Spleen (tissue), 11 donors: ENCODE measurements around the gene ABCB1. TPM values are rescaled to one million over a fixed set of nuclear protein-coding genes. Genes with fewer than 3 reads are reported as not detected.
A peak's percentile ranks its signal among the peaks of the same experiment; 100 is the strongest.

ENCODE experiments used
- DNase-seq: peaks from one replicate; pipeline ENCODE4 v3.0.0-alpha.2; 2020
- H3K27ac ChIP-seq, 8 donors: fragments of 200-600 bp; sonication (generic) in 7 of 8; 1 replicate in 4 of 8; 2 replicates in 4 of 8; pipeline versions ENCODE4 v1.5.0 to v1.8.0; 2016 to 2021; ENCODE audit warnings: inconsistent platforms in 4 of 8, mild to moderate bottlenecking in 4 of 8, moderate library complexity in 1 of 8
- H3K27me3 ChIP-seq, 7 donors: fragments of 200-600 bp; sonication (generic) in 6 of 7; replicated peaks in 1 of 7; 1 replicate in 4 of 7; 2 replicates in 3 of 7; pipeline versions ENCODE4 v1.5.0 to v1.8.0; 2016 to 2021; ENCODE audit warnings: inconsistent platforms in 3 of 7, mild to moderate bottlenecking in 1 of 7
- H3K36me3 ChIP-seq, 6 donors: fragments of 200-600 bp; sonication (generic) in 5 of 6; 1 replicate in 4 of 6; 2 replicates in 2 of 6; pipeline versions ENCODE4 v1.5.0 to v1.8.0; 2016 to 2021; ENCODE audit warnings: inconsistent platforms in 2 of 6
- H3K4me1 ChIP-seq, 6 donors: fragments of 200-600 bp; sonication (generic) in 5 of 6; 1 replicate in 3 of 6; 2 replicates in 3 of 6; pipeline versions ENCODE4 v1.5.0 to v1.8.0; 2016 to 2021; ENCODE audit warnings: inconsistent platforms in 3 of 6
- H3K4me3 ChIP-seq, 8 donors: fragments of 200-600 bp; sonication (generic) in 7 of 8; 1 replicate in 4 of 8; 2 replicates in 4 of 8; pipeline versions ENCODE4 v1.5.0 to v1.8.0; 2016 to 2021; ENCODE audit warnings: inconsistent platforms in 4 of 8, mild to moderate bottlenecking in 4 of 8, moderate library complexity in 2 of 8
- H3K9me3 ChIP-seq, 8 donors: fragments of 200-600 bp; sonication (generic) in 7 of 8; 1 replicate in 4 of 8; 2 replicates in 4 of 8; pipeline versions ENCODE4 v1.5.0 to v1.8.0; 2016 to 2021; ENCODE audit warnings: inconsistent platforms in 4 of 8
- CTCF ChIP-seq, 11 experiments: fragments of 200-600 bp in 7 of 11; fragments of 450-650 bp in 4 of 11; sonication (generic) in 4 of 11; IDR thresholded peaks in 8 of 11; conservative IDR thresholded peaks in 3 of 11; 1 replicate in 7 of 11; 2 replicates in 4 of 11; pipeline versions ENCODE4 v1.4.0 to v1.8.0; 2016 to 2021; ENCODE audit warnings: antibody characterized with exemption in 11 of 11, inconsistent platforms in 4 of 11, mild to moderate bottlenecking in 1 of 11
- POLR2A ChIP-seq, 3 donors: fragments of 450-650 bp; IDR thresholded peaks; one replicate each; pipeline ENCODE4 v1.5.1; 2017; ENCODE audit warnings: antibody characterized with exemption in 3 of 3, mild to moderate bottlenecking in 1 of 3
- POLR2AphosphoS5 ChIP-seq, 3 donors: sonication (generic); formaldehyde crosslinking; IDR thresholded peaks; one replicate each; pipeline ENCODE4 v1.5.1; 2017; ENCODE audit warnings: antibody characterized with exemption in 3 of 3
- WGBS, 5 donors: extraction: QIAGEN DNeasy Blood & Tissue Kit in 3 of 5; methylation state at CpG; one replicate each; pipeline versions ENCODE4 v1.1.5 to v1.1.7; 2013 to 2018; 5-methylcytosine and 5-hydroxymethylcytosine counted together
- intact Hi-C: fragments of 100-400 bp; cut with DNase I; formaldehyde crosslinking; loops from one replicate; pipeline ENCODE4 v1.15.0; 2023; ENCODE audit warnings: low total_unique reads
- polyA plus RNA-seq, 3 donors: library from polyadenylated mRNA; stranded (reverse); fragments of 200-250 nt; gene quantifications; one replicate each; pipeline ENCODE4 v1.2.1, GENCODE V29; 2013
- total RNA-seq, 7 donors: library from RNA; depleted of rRNA in 3 of 7; stranded (reverse); fragments of >200 nt in 3 of 7; fragmentation: NEBNext Ultra II Directional in 4 of 7; extraction: Animal tissue kit (Norgen Biotek cat#: 25700) in 4 of 7; gene quantifications; one replicate each; pipeline versions ENCODE4 v1.1.0 to v1.2.1, GENCODE V29; 2016 to 2021
- donor health status: healthy with polysubstance abuse.
- donor health status: DM: no; HTN: no; CAD: no; lungs with moderate emphysema.
- donor health status: DM: no; HTN: no; CAD: no.
- donor health status: Bipolar disorder and iron deficiency.
- donor health status: healthy.
- donor health status: DM: no; HTN: no; CAD: no.
- donor health status: DM: yes; HTN: yes; CAD: no.

The ABCB1 gene
- total and polyA plus RNA-seq, 10 donors, result 3.0 to 25.6 (median 11.3) TPM

- Histone ChIP-seq H3K9me3 (no peaks in the 10 kb centered on the region), H3K27me3 (peaks cover 0 to 33% (median 11%) of the 10 kb centered on the region in 7 donors), H3K27ac (no peak overlapping the region), H3K4me3 (peak overlapping the region; percentile 49 to 83 (median 68)), H3K4me1 (peaks cover 5 to 20% (median 16%) of the 10 kb centered on the region in 6 donors), H3K36me3 (no peaks in the 10 kb centered on the region)
- peak; percentile 87 for DNase-seq
- no peak for TF ChIP-seq POLR2AphosphoS5 (IDR thresholded peaks at IDR 0.05)
- no peak for TF ChIP-seq POLR2A (IDR thresholded peaks at IDR 0.05)
- TF ChIP-seq CTCF (IDR thresholded peaks at IDR 0.05 in 8 of 11, conservative IDR thresholded peaks at IDR 0.05 in 3 of 11), result no peak
- intact Hi-C loops, result no loop called here
- 7 to 28% (median 10%) methylated on average over 13 to 39 of the region's 39 CpGs for WGBS, 5 donors
Measured at GRCh38 chr7:87628780-87629569, 28.3 kb upstream of the ABCB1 start.

GRCh38 chr7:87627634-87627994 is 26.9 kb upstream of the ABCB1 start:
- no peaks in the 10 kb centered on the region for H3K36me3 ChIP-seq
- H3K9me3 ChIP-seq, result no peaks in the 10 kb centered on the region
- intact Hi-C loops, result no loop called here
- peak; percentile 83 for DNase-seq
- H3K27ac ChIP-seq, result no peak overlapping the region
- 0 to 6% (median 3%) methylated on average over 17 to 30 of the region's 30 CpGs for WGBS, 5 donors
- TF ChIP-seq CTCF (IDR thresholded peaks at IDR 0.05 in 8 of 11, conservative IDR thresholded peaks at IDR 0.05 in 3 of 11) (no peak), POLR2AphosphoS5 (IDR thresholded peaks at IDR 0.05) (no peak), POLR2A (IDR thresholded peaks at IDR 0.05) (no peak)
- H3K27me3 ChIP-seq, result peaks cover 0 to 33% (median 11%) of the 10 kb centered on the region in 7 donors
- peak overlapping the region; percentile 49 to 83 (median 68) for H3K4me3 ChIP-seq
- peaks cover 5 to 20% (median 16%) of the 10 kb centered on the region in 6 donors for H3K4me1 ChIP-seq

- TF ChIP-seq POLR2A (IDR thresholded peaks at IDR 0.05) (no peak), CTCF (IDR thresholded peaks at IDR 0.05 in 8 of 11, conservative IDR thresholded peaks at IDR 0.05 in 3 of 11) (no peak), POLR2AphosphoS5 (IDR thresholded peaks at IDR 0.05) (no peak)
- intact Hi-C loops, result no loop called here
- no peaks in the 10 kb centered on the region for H3K9me3 ChIP-seq
Measured at GRCh38 chr7:87625101-87625500, 24.4 kb upstream of the ABCB1 start.

GRCh38 chr7:87624628-87625027 is 23.9 kb upstream of the ABCB1 start:
- no peak overlapping the region for H3K4me3 ChIP-seq
- H3K36me3 ChIP-seq, result no peaks in the 10 kb centered on the region
- intact Hi-C loops, result no loop called here
- 81 to 93% (median 83%) methylated on average over 7 of the region's 7 CpGs for WGBS, 5 donors
- no peak for DNase-seq
- H3K9me3 ChIP-seq, result no peaks in the 10 kb centered on the region
- peaks cover 0 to 30% (median 11%) of the 10 kb centered on the region in 7 donors for H3K27me3 ChIP-seq
- TF ChIP-seq POLR2A (IDR thresholded peaks at IDR 0.05) (no peak), POLR2AphosphoS5 (IDR thresholded peaks at IDR 0.05) (no peak), CTCF (IDR thresholded peaks at IDR 0.05 in 8 of 11, conservative IDR thresholded peaks at IDR 0.05 in 3 of 11) (no peak)
- H3K4me1 ChIP-seq, result peaks cover 5 to 20% (median 16%) of the 10 kb centered on the region in 6 donors
- H3K27ac ChIP-seq, result no peak overlapping the region

More at GRCh38 chr7:87625101-87625500, 24.4 kb upstream of the ABCB1 start:
- no peak overlapping the region for H3K4me3 ChIP-seq
- H3K36me3 ChIP-seq, result no peaks in the 10 kb centered on the region
- peaks cover 0 to 33% (median 11%) of the 10 kb centered on the region in 7 donors for H3K27me3 ChIP-seq
- peaks cover 5 to 20% (median 16%) of the 10 kb centered on the region in 6 donors for H3K4me1 ChIP-seq
- WGBS, 5 donors, result 87 to 94% (median 92%) methylated on average over 15 of the region's 15 CpGs
- no peak overlapping the region for H3K27ac ChIP-seq
- DNase-seq, result no peak
